ENCODE data around the gene CITED2. TPM values are rescaled to one million over a fixed set of nuclear protein-coding genes. Genes with fewer than 3 reads are reported as not detected.

CITED2 gene
- total and polyA plus RNA-seq, 12 donors: 21.3 to 433 (median 225) TPM

GRCh38 chr6:139381216-139381865 lies 6.9 kb upstream of the CITED2 start:
- Histone ChIP-seq H3K36me3 (replicated peaks in 1 of 2) (no peaks in the 10 kb centered on the region), H3K27ac (no peak overlapping the region), H3K9me3 (replicated peaks in 1 of 3) (no peaks in the 10 kb centered on the region), H3K27me3 (no peaks in the 10 kb centered on the region), H3K4me1 (replicated peaks in 1 of 2) (peaks cover 3 to 4% of the 10 kb centered on the region in 2 donors), H3K4me3 (no peak overlapping the region)
- 66 to 75% (median 72%) methylated on average over 6 of the region's 6 CpGs for WGBS, 4 donors
- DNase-seq: no peak
- intact Hi-C loops (cut with DNase I): no loop called here
- no peak for TF ChIP-seq CTCF (IDR thresholded peaks at IDR 0.05)
- TF ChIP-seq POLR2A (IDR thresholded peaks at IDR 0.05): no peak

GRCh38 chr6:139380611-139381010 lies 6.2 kb upstream of the CITED2 start:
- intact Hi-C loops (cut with DNase I): no loop called here
- Histone ChIP-seq H3K27ac (no peak overlapping the region), H3K9me3 (replicated peaks in 1 of 3) (no peaks in the 10 kb centered on the region), H3K27me3 (no peaks in the 10 kb centered on the region), H3K4me3 (no peak overlapping the region), H3K4me1 (replicated peaks in 1 of 2) (peaks cover 3 to 6% of the 10 kb centered on the region in 2 donors), H3K36me3 (replicated peaks in 1 of 2) (no peaks in the 10 kb centered on the region)
- WGBS, 4 donors: 90 to 96% (median 93%) methylated on average over 2 of the region's 2 CpGs
- DNase-seq: no peak
- TF ChIP-seq POLR2A (IDR thresholded peaks at IDR 0.05) (no peak), CTCF (IDR thresholded peaks at IDR 0.05) (no peak)

GRCh38 chr6:139380168-139380567 lies 5.7 kb upstream of the CITED2 start:
- DNase-seq: no peak
- no peak for TF ChIP-seq CTCF (IDR thresholded peaks at IDR 0.05)
- no peak for TF ChIP-seq POLR2A (IDR thresholded peaks at IDR 0.05)

GRCh38 chr6:139378882-139379341 lies 4.5 kb upstream of the CITED2 start:
- WGBS, 4 donors: 43 to 67% (median 52%) methylated on average over 1 of the region's 1 CpG
- intact Hi-C loops (cut with DNase I): loop anchor here (10.0 kb wide), 4 partner anchors 366 to 936 kb away; no protein-coding TSS in a partner anchor

More at GRCh38 chr6:139380168-139380567, 5.7 kb upstream of the CITED2 start:
- no peaks in the 10 kb centered on the region for H3K36me3 ChIP-seq (replicated peaks in 1 of 2)
- H3K4me3 ChIP-seq: no peak overlapping the region
- 87 to 92% (median 89%) methylated on average over 7 of the region's 7 CpGs for WGBS, 4 donors
- H3K27ac ChIP-seq: no peak overlapping the region
- H3K4me1 ChIP-seq (replicated peaks in 1 of 2): peaks cover 3 to 6% of the 10 kb centered on the region in 2 donors
- H3K27me3 ChIP-seq: no peaks in the 10 kb centered on the region
- H3K9me3 ChIP-seq (replicated peaks in 1 of 3): no peaks in the 10 kb centered on the region
- intact Hi-C loops (cut with DNase I): no loop called here

More at GRCh38 chr6:139378882-139379341, 4.5 kb upstream of the CITED2 start:
- no peaks in the 10 kb centered on the region for H3K36me3 ChIP-seq (replicated peaks in 1 of 2)
- H3K27ac ChIP-seq: no peak overlapping the region
- no peak overlapping the region for H3K4me3 ChIP-seq
- H3K9me3 ChIP-seq (replicated peaks in 1 of 3): no peaks in the 10 kb centered on the region
- peaks cover 3 to 6% of the 10 kb centered on the region in 2 donors for H3K4me1 ChIP-seq (replicated peaks in 1 of 2)
- peak in 3 of 7 donors; percentile 27 to 43 (median 34) for DNase-seq
- TF ChIP-seq CTCF (IDR thresholded peaks at IDR 0.05) (no peak), POLR2A (IDR thresholded peaks at IDR 0.05) (no peak)
- H3K27me3 ChIP-seq: no peaks in the 10 kb centered on the region

Data from adrenal gland (tissue), 12 donors.